ENCODE results near the gene ZCWPW2.

The ZCWPW2 gene

GRCh38 chr3:28348629-28349468, at the start of gene ZCWPW2, which contains the start of gene AZI2:
ZCWPW2 (plus strand) TSS chr3:28348721; CDS start chr3:28413069, 64,348 bp downstream.
AZI2 (minus strand) TSS chr3:28348824; CDS start chr3:28340617, 8,207 bp downstream.
- DNase-seq, result peak; percentile 51

- no peak for DNase-seq
These were observed 48.8 kb upstream of the ZCWPW2 start for GRCh38 chr3:28299705-28300104.

GRCh38 chr3:28300345-28300962, 48.1 kb upstream of the ZCWPW2 start:
- DNase-seq, result no peak

- no peak for DNase-seq
These were observed 46.8 kb upstream of the ZCWPW2 start for GRCh38 chr3:28301688-28302087.

- no peak for DNase-seq
These were observed 40.3 kb upstream of the ZCWPW2 start for GRCh38 chr3:28308196-28308595.

GRCh38 chr3:28315711-28316110, 32.8 kb upstream of the ZCWPW2 start:
- no peak for DNase-seq

- DNase-seq, result no peak
These were observed 32.3 kb upstream of the ZCWPW2 start for GRCh38 chr3:28316226-28316625.

- peak; percentile 19 for DNase-seq
These were observed 31.0 kb upstream of the ZCWPW2 start for GRCh38 chr3:28317438-28318022.

GRCh38 chr3:28320981-28321380, 27.5 kb upstream of the ZCWPW2 start:
- DNase-seq, result no peak

GRCh38 chr3:28322464-28322863, 26.1 kb upstream of the ZCWPW2 start:
- DNase-seq, result no peak

- no peak for DNase-seq
These were observed 22.0 kb upstream of the ZCWPW2 start for GRCh38 chr3:28326458-28326926.

- peak; percentile 7 for DNase-seq
These were observed 20.1 kb upstream of the ZCWPW2 start for GRCh38 chr3:28328188-28329151.

- no peak for DNase-seq
These were observed 14.0 kb upstream of the ZCWPW2 start for GRCh38 chr3:28334552-28334951.

GRCh38 chr3:28335246-28335645, 13.3 kb upstream of the ZCWPW2 start:
- no peak for DNase-seq

GRCh38 chr3:28337230-28337629, 11.3 kb upstream of the ZCWPW2 start:
- no peak for DNase-seq

GRCh38 chr3:28343144-28343543, 5.4 kb upstream of the ZCWPW2 start:
- no peak for DNase-seq

GRCh38 chr3:28345690-28346089, 2.8 kb upstream of the ZCWPW2 start:
- DNase-seq, result no peak

- no peak for DNase-seq
These were observed 902 bp upstream of the ZCWPW2 start for GRCh38 chr3:28347374-28348264.

GRCh38 chr3:28348265-28348628, 274 bp upstream of the ZCWPW2 start:
- no peak for DNase-seq

- DNase-seq, result no peak
These were observed 1.0 kb downstream of the ZCWPW2 start for GRCh38 chr3:28349469-28350000.

- no peak for DNase-seq
These were observed 27.9 kb downstream of the ZCWPW2 start for GRCh38 chr3:28376424-28376823.
